ENCODE data around the gene CDC37.

The CDC37 gene

DNA sequence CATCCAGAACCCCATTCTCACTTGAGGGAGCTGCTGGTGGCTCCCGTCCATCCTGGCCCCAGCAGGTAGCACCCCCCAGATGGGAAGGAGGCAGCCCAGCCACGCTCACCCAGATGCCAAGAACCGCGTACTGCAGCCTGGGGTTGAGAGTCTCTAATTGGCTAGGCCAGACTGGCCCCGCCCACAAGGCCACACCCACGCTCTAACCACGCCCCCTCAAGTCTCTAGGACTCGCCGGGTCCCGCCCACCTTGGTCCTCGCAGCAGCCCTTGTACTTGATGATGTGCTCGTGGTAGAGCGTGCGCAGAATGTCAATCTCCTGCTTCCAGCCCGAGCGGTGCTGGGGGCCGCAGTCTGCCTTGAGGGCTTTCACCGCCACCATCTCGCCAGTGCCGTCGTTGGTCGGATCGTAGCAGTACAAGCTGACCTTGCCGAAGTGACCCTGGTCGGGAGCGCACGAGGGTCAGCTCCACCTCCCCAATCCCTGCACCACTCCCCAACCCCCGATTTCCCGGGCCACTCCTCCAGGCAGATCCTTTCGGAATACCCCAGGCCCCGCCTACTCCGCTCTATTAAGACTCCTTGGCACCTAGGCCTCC is 49.5 kb downstream of the CDC37 start:
- peak; percentile 19 for DNase-seq (ENCODE audit: low read depth)

DNA sequence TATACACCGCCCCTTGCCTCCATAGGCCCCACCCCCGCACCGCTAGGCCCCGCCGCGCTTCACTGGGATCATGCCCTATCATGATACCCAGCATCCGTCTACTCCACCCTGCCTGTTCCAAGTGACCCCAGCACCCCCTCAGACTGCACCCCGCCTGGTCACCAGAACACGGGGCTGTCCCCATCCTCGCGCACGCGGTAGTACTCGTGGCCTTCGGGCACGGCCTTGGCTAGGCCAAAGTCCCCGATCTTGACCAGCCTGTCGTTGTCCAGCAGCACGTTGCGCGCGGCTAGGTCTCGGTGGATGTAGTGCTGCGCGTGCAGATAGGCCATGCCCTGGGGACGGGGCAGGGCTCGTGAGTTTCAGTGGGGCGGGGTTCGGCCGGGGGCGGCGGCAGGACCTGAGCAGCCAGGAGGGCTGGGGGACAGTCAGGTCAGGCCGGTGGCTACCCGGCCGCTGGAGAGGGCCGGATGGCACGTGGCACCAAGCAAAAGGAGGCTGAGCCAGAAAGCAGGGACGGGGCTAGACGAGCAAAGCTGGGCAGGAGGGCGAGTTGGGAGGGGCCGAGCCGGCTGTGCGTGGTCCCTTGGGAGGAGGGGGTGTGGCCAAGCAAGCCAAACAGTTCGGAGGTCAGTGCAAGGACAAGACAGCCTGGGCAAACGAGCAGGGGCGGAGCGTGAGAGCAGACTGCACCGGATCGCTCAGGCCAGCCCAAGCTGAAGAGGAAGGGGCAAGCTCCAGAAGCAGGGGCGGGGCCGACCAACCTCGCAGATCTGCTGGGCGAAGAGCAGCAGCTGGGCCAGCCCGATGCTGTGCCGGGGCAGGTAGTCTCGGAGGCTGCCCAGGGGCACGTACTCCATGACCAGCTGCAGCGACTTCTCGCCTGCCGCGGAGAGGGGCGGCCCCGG is 50.3 kb downstream of the CDC37 start:
- no peak for DNase-seq (ENCODE audit: low read depth)

DNA sequence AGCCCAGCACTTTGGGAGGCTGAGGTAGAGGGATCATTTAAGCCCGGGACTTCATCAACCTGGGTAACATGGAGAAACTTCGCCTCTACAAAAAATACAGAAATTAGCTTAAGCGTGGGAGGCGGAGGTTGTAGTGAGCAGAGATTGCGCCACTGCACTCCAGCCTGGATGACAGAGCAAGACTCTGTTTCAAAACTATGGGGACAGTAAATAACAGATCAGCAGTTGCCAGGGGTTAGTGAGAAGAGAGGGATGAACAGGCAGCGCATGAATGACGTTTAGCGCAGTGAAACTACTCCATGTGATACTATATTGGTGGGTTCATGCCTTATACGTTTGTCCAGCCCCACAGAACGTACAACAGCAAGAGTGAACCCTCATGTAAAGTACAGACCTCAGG is 56.8 kb downstream of the CDC37 start:
- peak; percentile 19 for DNase-seq (ENCODE audit: low read depth)

DNA sequence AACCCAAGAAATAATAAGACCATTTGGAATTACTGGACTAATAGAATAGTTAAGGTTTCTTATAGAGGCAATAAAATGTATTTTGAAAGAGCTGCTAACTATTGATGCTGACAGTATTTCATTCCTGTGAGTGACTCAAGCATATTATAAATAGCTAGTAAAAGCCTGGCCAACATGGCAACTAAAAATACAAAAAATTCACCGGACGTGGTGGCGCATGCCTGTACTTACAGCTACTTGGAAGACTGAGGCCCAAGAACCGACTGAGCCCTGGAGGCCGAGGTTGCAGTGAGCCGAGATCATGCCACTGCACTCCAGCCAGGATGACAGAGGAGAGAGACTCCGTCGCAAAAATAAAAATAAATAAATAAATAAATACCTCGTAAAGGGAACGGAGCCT is 58.6 kb downstream of the CDC37 start:
- DNase-seq (ENCODE audit: low read depth) = peak; percentile 87

DNA sequence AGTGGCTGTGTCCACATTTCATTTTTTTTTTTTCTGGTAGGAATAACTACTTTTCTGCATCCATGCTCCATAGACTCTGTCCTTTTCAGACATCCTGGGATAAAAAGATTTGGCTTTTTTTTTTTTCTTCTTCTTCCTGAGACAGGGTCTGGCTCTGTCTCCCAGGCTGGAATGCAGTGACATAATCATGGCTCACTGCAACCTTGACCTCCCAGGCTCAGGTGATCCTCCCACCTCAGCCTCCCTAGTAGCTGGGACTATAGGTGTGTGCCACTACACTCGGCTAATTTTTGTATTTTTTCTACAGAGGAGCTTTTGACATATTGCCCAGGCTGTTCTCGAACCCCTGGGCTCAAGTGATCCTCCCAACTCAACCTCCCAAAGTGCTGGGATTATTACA is 59.8 kb downstream of the CDC37 start:
- DNase-seq (ENCODE audit: low read depth) = peak; percentile 5

Measured in EH (cell line).